Lower leg skin (tissue), 4 donors: ENCODE data around the gene PPIF. TPM values are rescaled to one million over a fixed set of nuclear protein-coding genes. Genes with fewer than 3 reads are reported as not detected.
A peak's percentile ranks its signal among the peaks of the same experiment; 100 is the strongest.

Source experiments
- DNase-seq, 2 donors: peaks; one replicate each; pipeline ENCODE4 v3.0.0-alpha.2; 2019; ENCODE audit warnings: low spot score in 2 of 2
- H3K4me3 ChIP-seq: fragments of 200-600 bp; sonication (generic); 2 replicates; pipeline ENCODE4 v1.5.1; 2017; ENCODE audit warnings: mild to moderate bottlenecking, low read depth; ENCODE audit not compliant: poor library complexity, severe bottlenecking
- POLR2A ChIP-seq, 2 donors: fragments of 450-650 bp; IDR thresholded peaks; one replicate each; pipeline ENCODE4 v1.6.1; 2016 to 2017; ENCODE audit warnings: antibody characterized with exemption in 2 of 2, mild to moderate bottlenecking in 1 of 2, moderate library complexity in 1 of 2
- WGBS, 2 donors: methylation state at CpG; one replicate each; pipeline ENCODE4 v1.1.5; 2018; 5-methylcytosine and 5-hydroxymethylcytosine counted together
- intact Hi-C: fragments of 100-400 bp; cut with DNase I; formaldehyde crosslinking; loops from one replicate; pipeline ENCODE4 v1.15.0; 2023; ENCODE audit warnings: low total_unique reads
- total RNA-seq, 4 donors: library from RNA; depleted of rRNA; stranded (reverse); fragments of >200 nt; gene quantifications; one replicate each; pipeline ENCODE4 v1.1.0, GENCODE V29; 2016
- TF ChIP-seq, protein P1 (sequence below), 3 donors: fragments of 450-650 bp; IDR thresholded peaks; one replicate each; pipeline ENCODE4 v1.5.1; 2016; ENCODE audit warnings: antibody characterized with exemption in 3 of 3, mild to moderate bottlenecking in 3 of 3, moderate library complexity in 2 of 3

PPIF gene
- total RNA-seq, 4 donors from 2014 or later: 59.3 to 123 (median 78.3) TPM

DNA sequence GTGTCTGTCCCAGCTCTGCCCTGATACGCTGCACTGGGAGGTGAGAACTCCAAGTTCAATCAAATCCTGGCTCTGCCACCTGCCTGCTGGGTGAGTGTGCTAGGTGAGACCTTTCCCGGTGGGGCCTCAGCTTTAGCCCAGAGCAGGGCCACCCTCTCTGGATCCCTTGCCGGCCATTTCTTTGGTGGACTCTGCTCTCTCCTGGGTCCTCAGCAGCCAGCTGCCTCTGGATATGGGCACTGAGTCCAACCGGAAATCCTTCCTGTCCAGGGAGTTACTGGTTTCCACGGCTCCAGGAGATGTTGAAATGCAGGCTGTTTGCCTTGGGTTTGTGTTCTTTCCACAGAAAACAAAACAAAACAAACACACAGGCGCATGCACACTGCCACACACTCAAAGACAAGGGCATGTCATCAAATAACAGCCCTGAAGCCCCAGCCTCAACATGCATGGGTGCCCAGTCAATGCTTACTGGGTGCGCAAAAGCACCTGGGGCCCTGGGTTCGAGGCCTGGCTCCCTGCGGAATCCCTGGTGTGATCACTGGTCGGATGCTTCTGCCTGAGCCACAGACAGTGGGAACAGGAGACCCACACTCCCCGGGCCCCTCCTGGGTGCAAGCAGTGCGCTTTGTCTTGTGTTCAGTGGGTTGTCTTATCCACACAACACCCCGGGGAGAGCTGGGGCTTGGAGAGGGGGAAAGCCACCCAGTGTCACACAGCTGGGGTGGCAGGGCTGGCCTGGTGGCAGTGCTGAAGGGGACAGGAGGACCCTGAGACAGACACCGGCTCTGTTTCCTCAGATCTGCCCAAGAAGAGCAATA lies 33.1 kb downstream of the PPIF start:
- WGBS, 2 donors: 60 to 62% methylated on average over 10 to 14 of the region's 14 CpGs
- TF ChIP-seq POLR2A (IDR thresholded peaks at IDR 0.05): no peak
- TF ChIP-seq, protein P1, sequence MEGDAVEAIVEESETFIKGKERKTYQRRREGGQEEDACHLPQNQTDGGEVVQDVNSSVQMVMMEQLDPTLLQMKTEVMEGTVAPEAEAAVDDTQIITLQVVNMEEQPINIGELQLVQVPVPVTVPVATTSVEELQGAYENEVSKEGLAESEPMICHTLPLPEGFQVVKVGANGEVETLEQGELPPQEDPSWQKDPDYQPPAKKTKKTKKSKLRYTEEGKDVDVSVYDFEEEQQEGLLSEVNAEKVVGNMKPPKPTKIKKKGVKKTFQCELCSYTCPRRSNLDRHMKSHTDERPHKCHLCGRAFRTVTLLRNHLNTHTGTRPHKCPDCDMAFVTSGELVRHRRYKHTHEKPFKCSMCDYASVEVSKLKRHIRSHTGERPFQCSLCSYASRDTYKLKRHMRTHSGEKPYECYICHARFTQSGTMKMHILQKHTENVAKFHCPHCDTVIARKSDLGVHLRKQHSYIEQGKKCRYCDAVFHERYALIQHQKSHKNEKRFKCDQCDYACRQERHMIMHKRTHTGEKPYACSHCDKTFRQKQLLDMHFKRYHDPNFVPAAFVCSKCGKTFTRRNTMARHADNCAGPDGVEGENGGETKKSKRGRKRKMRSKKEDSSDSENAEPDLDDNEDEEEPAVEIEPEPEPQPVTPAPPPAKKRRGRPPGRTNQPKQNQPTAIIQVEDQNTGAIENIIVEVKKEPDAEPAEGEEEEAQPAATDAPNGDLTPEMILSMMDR (IDR thresholded peaks at IDR 0.05): no peak
- no peak overlapping the region for H3K4me3 ChIP-seq
- DNase-seq: peak in 1 of 2 donors; percentile 91
- intact Hi-C loops: no loop called here

DNA sequence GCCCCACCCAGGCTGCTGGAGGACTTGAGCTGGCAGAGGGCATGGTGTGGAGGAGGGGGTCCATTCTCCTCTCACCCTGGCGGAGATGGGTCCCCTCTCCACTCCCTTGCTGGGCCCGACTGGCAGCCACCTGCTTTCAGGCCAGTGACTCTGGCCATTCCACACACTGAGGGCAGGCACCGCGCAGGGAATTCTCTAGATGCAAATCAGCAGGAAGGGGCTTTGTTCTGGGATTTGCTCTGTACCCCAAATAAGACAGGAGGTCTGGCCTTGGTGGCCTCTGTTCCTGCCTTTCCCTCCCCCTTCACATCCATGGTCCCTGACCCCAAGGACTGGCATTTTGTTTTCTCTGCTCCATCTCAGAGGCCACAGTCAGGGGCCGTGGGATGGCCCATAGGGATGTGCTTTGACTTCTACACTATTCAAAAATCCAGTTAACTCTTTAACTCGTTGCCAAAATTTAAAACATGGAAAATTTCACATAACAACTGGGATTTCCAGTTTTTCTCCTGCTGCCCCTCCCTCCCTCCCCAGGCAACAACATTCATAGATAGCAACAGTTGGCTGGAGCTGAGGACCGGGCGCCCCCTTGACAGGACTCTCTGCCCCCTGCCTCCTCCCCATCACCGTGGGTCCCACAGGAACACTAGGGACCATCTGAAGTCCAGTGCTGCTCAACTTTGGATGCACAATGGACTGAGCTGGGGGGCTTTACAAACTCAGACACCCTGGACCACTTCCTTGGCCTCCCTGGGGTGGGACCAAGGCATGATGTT lies 33.9 kb downstream of the PPIF start:
- 52 to 64% methylated on average over 9 of the region's 9 CpGs for WGBS, 2 donors
- intact Hi-C loops: no loop called here
- H3K4me3 ChIP-seq: no peak overlapping the region
- no peak for TF ChIP-seq POLR2A (IDR thresholded peaks at IDR 0.05)
- TF ChIP-seq, protein P1 (IDR thresholded peaks at IDR 0.05): no peak
- peak in 1 of 2 donors; percentile 85 for DNase-seq

DNA sequence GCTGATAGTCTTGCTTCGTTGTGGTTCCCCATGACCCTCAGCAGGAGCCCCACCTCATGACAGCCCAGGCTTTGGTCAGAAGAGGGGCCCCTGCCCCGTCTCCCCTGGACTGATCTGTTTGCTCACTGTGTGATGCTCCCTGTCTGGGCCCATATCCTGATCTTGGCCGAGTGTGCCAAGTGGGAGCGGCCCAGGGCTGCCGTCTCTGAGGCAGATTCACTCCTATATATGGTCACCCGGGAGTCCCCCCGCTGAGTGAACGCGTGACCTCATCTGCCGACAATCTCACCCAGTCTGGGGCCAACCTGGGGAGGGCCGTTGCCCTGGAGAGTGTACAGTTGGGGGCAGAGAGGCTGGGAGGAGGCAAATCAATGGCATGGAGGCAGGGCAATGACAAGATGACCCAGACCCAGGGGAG lies 34.5 kb downstream of the PPIF start:
- 30 to 37% methylated on average over 11 of the region's 11 CpGs for WGBS, 2 donors
- intact Hi-C loops: no loop called here
- peak in 1 of 2 donors; percentile 96 for DNase-seq
- no peak for TF ChIP-seq POLR2A (IDR thresholded peaks at IDR 0.05)
- TF ChIP-seq, protein P1 (IDR thresholded peaks at IDR 0.05): no peak
- no peak overlapping the region for H3K4me3 ChIP-seq

DNA sequence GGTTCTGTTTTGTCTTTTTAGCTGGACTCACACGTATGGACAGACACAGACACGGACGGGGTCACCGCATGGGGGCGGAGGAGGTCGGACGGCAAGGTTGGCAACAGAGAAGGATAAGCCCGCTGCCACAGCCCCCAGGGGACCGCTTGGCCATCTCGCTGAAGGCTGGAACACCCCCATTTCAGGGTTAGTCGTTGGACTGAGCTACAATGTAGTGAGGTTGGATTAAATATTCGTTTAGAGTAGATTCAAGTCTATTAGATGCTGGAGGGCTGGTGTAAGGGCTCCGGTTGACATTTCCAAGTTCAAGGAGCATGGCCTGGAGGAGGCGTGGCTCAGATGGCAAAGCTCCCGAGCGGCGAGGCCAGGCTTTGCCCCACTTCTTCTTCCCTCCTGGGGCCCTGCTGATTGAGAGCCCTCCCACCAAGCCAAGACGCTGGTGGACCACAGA lies 35.2 kb downstream of the PPIF start:
- peak in 1 of 2 donors; percentile 87 for DNase-seq

DNA sequence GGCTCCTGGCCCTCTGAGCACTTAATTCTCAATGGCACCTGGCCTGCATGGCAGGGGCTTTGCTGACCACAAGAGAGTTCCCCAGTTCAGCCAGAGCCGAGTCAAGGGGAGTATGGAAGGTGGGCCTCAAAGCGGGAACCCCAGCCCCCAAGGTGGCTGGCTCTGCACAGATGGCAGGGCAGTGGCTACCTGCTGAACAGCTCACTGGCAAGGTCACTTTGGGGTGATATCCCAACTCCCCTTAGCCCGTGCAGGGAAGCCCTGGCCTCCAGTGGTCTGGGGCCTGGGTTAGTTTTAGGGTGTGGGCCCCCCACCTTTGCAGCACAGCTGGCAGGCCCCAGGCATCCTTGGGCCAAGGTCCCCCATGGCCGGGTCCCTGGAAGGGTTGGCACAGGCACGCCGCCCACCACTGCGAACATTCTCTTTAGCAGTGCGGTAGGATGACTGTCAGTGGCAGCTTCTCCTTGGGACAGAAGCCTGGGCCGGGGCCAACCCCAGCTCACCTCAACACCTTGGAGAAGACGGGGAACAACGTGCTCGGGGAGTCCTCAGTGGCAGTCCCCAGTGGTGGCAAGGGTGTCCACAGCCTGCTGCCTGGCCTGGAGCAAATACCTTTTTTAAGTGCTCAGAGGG lies 36.8 kb downstream of the PPIF start:
- intact Hi-C loops: no loop called here
- 85 to 91% methylated on average over 11 to 12 of the region's 12 CpGs for WGBS, 2 donors
- H3K4me3 ChIP-seq: no peak overlapping the region
- TF ChIP-seq, protein P1 (IDR thresholded peaks at IDR 0.05): no peak
- no peak for TF ChIP-seq POLR2A (IDR thresholded peaks at IDR 0.05)
- peak in 1 of 2 donors; percentile 88 for DNase-seq

More for the DNA sequence above, 35.2 kb downstream of the PPIF start:
- TF ChIP-seq, protein P1 (IDR thresholded peaks at IDR 0.05): no peak
- no peak for TF ChIP-seq POLR2A (IDR thresholded peaks at IDR 0.05)
- H3K4me3 ChIP-seq: no peak overlapping the region
- 72 to 75% methylated on average over 18 of the region's 18 CpGs for WGBS, 2 donors
- intact Hi-C loops: no loop called here
